Naive thymus-derived CD8-positive, alpha-beta T cell (primary cell): ENCODE measurements around the gene CYBRD1. TPM values are rescaled to one million over a fixed set of nuclear protein-coding genes. Genes with fewer than 3 reads are reported as not detected.
A peak's percentile ranks its signal among the peaks of the same experiment; 100 is the strongest.
"Not testable (repeated sequence)": the region's sequence is repeated elsewhere in the genome, so short reads cannot be mapped to it uniquely, and the experiment has no call there.

Source experiments
- ATAC-seq, 2 donors: fragments of 150-1000 bp; cut with Tn5 transposase in 1 of 2; sonication (Bioruptor Pico), chemical (Tn5 transposase) in 1 of 2; 1 replicate in 1 of 2; 2 replicates in 1 of 2; pipeline ENCODE4 v1.10.0; 2021; ENCODE audit warnings: mild to moderate bottlenecking in 2 of 2, moderate library complexity in 2 of 2
- POLR2A ChIA-PET: fragments of 350-600 bp; sonication (Branson Sonifier 250); formaldehyde crosslinking; loops from one replicate; lab custom pipeline; 2021; ENCODE audit warnings: antibody characterized with exemption; lab: Charles Lee
- DNase-seq, 10 donors: peaks; one replicate each; pipeline versions ENCODE4 v3.0.0 to v3.0.0-alpha.2; 2020 to 2022
- H3K27ac Mint-ChIP-seq, 10 donors: one replicate each; pipeline ENCODE4 v1.8.0; 2020 to 2022; ENCODE audit warnings: mild to moderate bottlenecking in 10 of 10, mixed read lengths in 10 of 10, moderate library complexity in 4 of 10, inconsistent platforms in 1 of 10
- H3K27me3 Mint-ChIP-seq, 5 donors: one replicate each; pipeline ENCODE4 v1.8.0; 2021 to 2022; ENCODE audit warnings: mixed read lengths in 5 of 5
- H3K36me3 Mint-ChIP-seq, 3 donors: one replicate each; pipeline ENCODE4 v1.8.0; 2020 to 2022; ENCODE audit warnings: mixed read lengths in 3 of 3, mild to moderate bottlenecking in 2 of 3, inconsistent platforms in 1 of 3
- H3K4me1 Mint-ChIP-seq, 4 donors: one replicate each; pipeline ENCODE4 v1.8.0; 2021 to 2022; ENCODE audit warnings: mixed read lengths in 4 of 4
- H3K4me3 Mint-ChIP-seq, 10 donors: one replicate each; pipeline ENCODE4 v1.8.0; 2020 to 2022; ENCODE audit warnings: mild to moderate bottlenecking in 10 of 10, mixed read lengths in 10 of 10, moderate library complexity in 6 of 10, inconsistent platforms in 1 of 10
- H3K9me3 Mint-ChIP-seq, 9 donors: one replicate each; pipeline ENCODE4 v1.8.0; 2020 to 2022; ENCODE audit warnings: mixed read lengths in 9 of 9, mild to moderate bottlenecking in 3 of 9, inconsistent platforms in 1 of 9, moderate library complexity in 1 of 9
- polyA plus RNA-seq, 3 donors: library from polyadenylated mRNA; unstranded; fragments of 300-500 nt; fragmentation: Illumina TruSeq; gene quantifications; one replicate each; pipeline ENCODE4 v1.2.3, GENCODE V29; 2021
- total RNA-seq, 8 experiments: library from RNA in 2 of 8; stranded (reverse) in 2 of 8; gene quantifications; one replicate each; pipeline ENCODE4 v1.2.3 and lab custom pipeline; 2021 to 2026

Gene CYBRD1
- total and polyA plus RNA-seq, 5 experiments from 2014 or later = 0.09 to 0.47 (median 0.38) TPM; not detected in 2

GRCh38 chr2:171491292-171491691, 31.0 kb upstream of the CYBRD1 start:
- H3K36me3 Mint-ChIP-seq = peaks cover 11 to 45% (median 40%) of the 10 kb centered on the region in 3 donors
- ATAC-seq (no peak), DNase-seq (no peak)
- peak overlapping the region in 1 of 10 donors; percentile 9 for H3K27ac Mint-ChIP-seq
- POLR2A ChIA-PET = no interaction called here
- peaks cover 0 to 1% (median 0%) of the 10 kb centered on the region in 4 donors for H3K4me1 Mint-ChIP-seq
- no peaks in the 10 kb centered on the region for H3K27me3 Mint-ChIP-seq
- H3K9me3 Mint-ChIP-seq = peaks cover 0 to 18% (median 5%) of the 10 kb centered on the region in 9 donors
- no peak overlapping the region for H3K4me3 Mint-ChIP-seq

- Mint-ChIP-seq H3K4me3 (no peak overlapping the region), H3K36me3 (peaks cover 8 to 45% (median 34%) of the 10 kb centered on the region in 3 donors), H3K4me1 (no peaks in the 10 kb centered on the region), H3K9me3 (peaks cover 0 to 14% (median 7%) of the 10 kb centered on the region in 9 donors), H3K27me3 (no peaks in the 10 kb centered on the region), H3K27ac (no peak overlapping the region)
- no peak for DNase-seq
- POLR2A ChIA-PET = no interaction called here
- ATAC-seq = no peak
Measured at GRCh38 chr2:171492664-171493063, 29.6 kb upstream of the CYBRD1 start.

GRCh38 chr2:171497664-171498063, 24.6 kb upstream of the CYBRD1 start:
- POLR2A ChIA-PET, DNase-seq, H3K4me1 Mint-ChIP-seq, H3K9me3 Mint-ChIP-seq, H3K4me3 Mint-ChIP-seq, ATAC-seq, H3K27me3 Mint-ChIP-seq: not testable (repeated sequence)
- Mint-ChIP-seq H3K27ac (peak overlapping the region in 1 of 10 donors; percentile 4), H3K36me3 (peaks cover 4 to 16% (median 9%) of the 10 kb centered on the region in 3 donors)

- no peak for ATAC-seq
- Mint-ChIP-seq H3K4me1 (no peaks in the 10 kb centered on the region), H3K4me3 (no peak overlapping the region)
Measured at GRCh38 chr2:171505374-171505773, 16.9 kb upstream of the CYBRD1 start.

GRCh38 chr2:171509945-171510731, 12.1 kb upstream of the CYBRD1 start:
- Mint-ChIP-seq H3K4me1 (peaks cover 0 to 6% (median 0%) of the 10 kb centered on the region in 4 donors), H3K36me3 (peaks cover 4 to 7% (median 4%) of the 10 kb centered on the region in 3 donors), H3K9me3 (no peaks in the 10 kb centered on the region), H3K4me3 (no peak overlapping the region), H3K27me3 (peaks cover 0 to 2% (median 0%) of the 10 kb centered on the region in 5 donors), H3K27ac (no peak overlapping the region)
- ATAC-seq (no peak), DNase-seq (no peak)
- POLR2A ChIA-PET = no interaction called here

More at GRCh38 chr2:171505374-171505773, 16.9 kb upstream of the CYBRD1 start:
- POLR2A ChIA-PET = no interaction called here
- H3K27me3 Mint-ChIP-seq = peaks cover 0 to 2% (median 0%) of the 10 kb centered on the region in 5 donors
- H3K36me3 Mint-ChIP-seq = peaks cover 2 to 4% (median 4%) of the 10 kb centered on the region in 3 donors
- peaks cover 0 to 4% (median 0%) of the 10 kb centered on the region in 9 donors for H3K9me3 Mint-ChIP-seq
- H3K27ac Mint-ChIP-seq = no peak overlapping the region
- no peak for DNase-seq

DNA sequence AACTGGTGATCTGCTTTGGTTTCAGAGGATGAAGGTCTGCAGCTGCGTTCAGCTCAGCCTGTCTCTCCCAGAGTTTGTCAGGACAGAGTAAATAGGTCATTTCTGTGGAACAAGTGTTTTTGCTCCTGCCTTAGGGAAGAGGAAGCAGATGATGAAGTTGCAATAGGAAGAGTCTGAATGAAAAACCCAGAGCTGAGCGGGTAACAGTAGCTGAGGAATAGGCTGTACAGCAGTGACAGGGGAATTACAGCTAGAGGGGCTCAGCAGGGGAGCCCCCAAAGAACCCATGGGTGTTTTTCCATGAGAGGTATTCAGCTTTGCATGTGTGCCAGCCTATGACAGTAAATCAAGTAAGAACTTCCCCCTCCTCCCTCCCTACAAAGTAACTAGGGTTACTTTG, 10.3 kb upstream of the CYBRD1 start:
- Mint-ChIP-seq H3K27me3 (peaks cover 0 to 11% (median 2%) of the 10 kb centered on the region in 5 donors), H3K9me3 (no peaks in the 10 kb centered on the region), H3K4me3 (no peak overlapping the region), H3K36me3 (peaks cover 4 to 7% (median 4%) of the 10 kb centered on the region in 3 donors), H3K4me1 (peaks cover 0 to 6% (median 0%) of the 10 kb centered on the region in 4 donors), H3K27ac (no peak overlapping the region)
- no peak for DNase-seq
- no peak for ATAC-seq
- POLR2A ChIA-PET = no interaction called here

- Mint-ChIP-seq H3K4me3 (no peak overlapping the region), H3K27ac (no peak overlapping the region), H3K9me3 (no peaks in the 10 kb centered on the region), H3K27me3 (peaks cover 0 to 11% (median 0%) of the 10 kb centered on the region in 5 donors), H3K36me3 (peaks cover 4 to 7% (median 6%) of the 10 kb centered on the region in 3 donors), H3K4me1 (peaks cover 0 to 6% (median 0%) of the 10 kb centered on the region in 4 donors)
- POLR2A ChIA-PET = no interaction called here
- ATAC-seq (no peak), DNase-seq (no peak)
Measured at GRCh38 chr2:171512683-171513195, 9.5 kb upstream of the CYBRD1 start.

DNA sequence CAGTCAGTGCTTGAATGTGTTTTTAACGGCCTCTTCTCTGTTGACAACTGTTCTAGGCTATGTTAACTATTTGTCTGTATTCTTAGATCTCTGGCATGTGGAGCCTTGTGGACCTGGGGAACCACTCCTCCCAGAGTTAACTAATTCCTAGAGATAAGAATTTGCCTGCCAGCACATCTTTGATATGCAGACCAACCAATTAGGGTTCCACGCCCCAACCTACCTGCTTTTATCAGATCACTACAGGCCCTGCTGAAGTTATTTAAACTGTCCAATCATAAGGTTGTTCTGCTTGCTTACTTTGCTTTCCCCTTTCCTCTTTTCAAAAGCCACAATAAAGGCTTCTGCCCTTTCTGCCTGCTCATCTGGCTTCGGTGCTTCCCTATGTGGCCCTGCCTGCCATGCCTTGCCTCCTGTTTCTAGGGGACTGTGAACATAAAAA, 8.5 kb upstream of the CYBRD1 start:
- peaks cover 0 to 6% (median 0%) of the 10 kb centered on the region in 4 donors for H3K4me1 Mint-ChIP-seq
- DNase-seq = no peak
- H3K27me3 Mint-ChIP-seq = peaks cover 0 to 15% (median 3%) of the 10 kb centered on the region in 5 donors
- H3K4me3 Mint-ChIP-seq = no peak overlapping the region
- peaks cover 4 to 8% (median 7%) of the 10 kb centered on the region in 3 donors for H3K36me3 Mint-ChIP-seq
- H3K27ac Mint-ChIP-seq = no peak overlapping the region
- no peak for ATAC-seq
- POLR2A ChIA-PET = no interaction called here
- no peaks in the 10 kb centered on the region for H3K9me3 Mint-ChIP-seq

DNA sequence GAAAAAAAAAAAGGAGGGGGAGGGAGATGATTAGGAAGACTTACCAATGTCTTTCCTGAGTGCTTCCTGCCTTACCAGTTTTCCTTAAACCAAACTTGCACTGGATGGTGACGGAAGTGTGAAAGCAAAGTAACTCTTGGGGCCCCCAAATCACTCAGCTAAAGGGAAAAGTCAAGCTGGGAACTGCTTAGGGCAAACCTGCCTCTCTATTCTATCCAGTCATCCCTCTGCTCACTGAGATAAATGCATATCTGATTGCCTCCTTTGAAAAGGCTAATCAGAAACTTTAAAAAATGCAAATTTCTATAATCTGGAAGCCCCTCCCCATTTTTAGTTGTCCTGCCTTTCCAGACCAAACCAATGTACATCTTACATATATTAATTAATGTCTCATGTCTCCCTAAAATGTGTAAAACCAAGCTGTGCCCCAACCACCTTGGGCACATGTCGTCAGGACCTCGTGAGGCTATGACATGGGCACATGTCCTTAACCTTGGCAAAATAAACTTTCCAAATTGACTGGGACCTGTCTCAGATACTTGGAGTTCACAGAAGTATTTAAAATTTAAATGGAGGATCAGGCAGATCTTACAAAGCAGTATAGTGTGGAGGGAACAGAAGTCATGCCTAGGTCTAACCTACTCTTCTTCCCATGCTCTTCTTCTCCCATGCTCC, 7.2 kb upstream of the CYBRD1 start:
- POLR2A ChIA-PET = no interaction called here
- Mint-ChIP-seq H3K36me3 (peaks cover under 1 to 8% (median 5%) of the 10 kb centered on the region in 3 donors), H3K9me3 (no peaks in the 10 kb centered on the region), H3K4me1 (peaks cover 0 to 6% (median 0%) of the 10 kb centered on the region in 4 donors), H3K27me3 (peaks cover 8 to 28% (median 14%) of the 10 kb centered on the region in 5 donors), H3K27ac (no peak overlapping the region), H3K4me3 (no peak overlapping the region)
- DNase-seq (no peak), ATAC-seq (no peak)

- peaks cover 0 to 5% (median 4%) of the 10 kb centered on the region in 3 donors for H3K36me3 Mint-ChIP-seq
- H3K4me1 Mint-ChIP-seq = peaks cover 0 to 6% (median under 1%) of the 10 kb centered on the region in 4 donors
- POLR2A ChIA-PET = no interaction called here
- no peak overlapping the region for H3K27ac Mint-ChIP-seq
- no peaks in the 10 kb centered on the region for H3K9me3 Mint-ChIP-seq
- H3K4me3 Mint-ChIP-seq = no peak overlapping the region
- DNase-seq (no peak), ATAC-seq (no peak)
- peaks cover 9 to 32% (median 16%) of the 10 kb centered on the region in 5 donors for H3K27me3 Mint-ChIP-seq
Measured at GRCh38 chr2:171515672-171516298, 6.5 kb upstream of the CYBRD1 start.

- ATAC-seq (no peak), DNase-seq (no peak)
- Mint-ChIP-seq H3K4me3 (no peak overlapping the region), H3K9me3 (no peaks in the 10 kb centered on the region), H3K27me3 (peaks cover 13 to 42% (median 25%) of the 10 kb centered on the region in 5 donors), H3K27ac (no peak overlapping the region), H3K36me3 (peaks cover 0 to 4% (median 0%) of the 10 kb centered on the region in 3 donors), H3K4me1 (peaks cover 2 to 11% (median 6%) of the 10 kb centered on the region in 4 donors)
- POLR2A ChIA-PET = no interaction called here
Measured at GRCh38 chr2:171516793-171517192, 5.5 kb upstream of the CYBRD1 start.

- DNase-seq (no peak), ATAC-seq (no peak)
- peaks cover 0 to 4% (median 0%) of the 10 kb centered on the region in 3 donors for H3K36me3 Mint-ChIP-seq
- no peaks in the 10 kb centered on the region for H3K9me3 Mint-ChIP-seq
- H3K27me3 Mint-ChIP-seq = peaks cover 27 to 59% (median 45%) of the 10 kb centered on the region in 5 donors
- no peak overlapping the region for H3K27ac Mint-ChIP-seq
- H3K4me3 Mint-ChIP-seq = peak overlapping the region in 1 of 10 donors; percentile 6
- POLR2A ChIA-PET = no interaction called here
- H3K4me1 Mint-ChIP-seq = peaks cover 4 to 20% (median 17%) of the 10 kb centered on the region in 4 donors
Measured at GRCh38 chr2:171520471-171520870, 1.8 kb upstream of the CYBRD1 start.
